ENCODE measurements around the gene IL1RL1. TPM values are rescaled to one million over a fixed set of nuclear protein-coding genes. Genes with fewer than 3 reads are reported as not detected.

Gene IL1RL1
- not detected in 2 replicates for total RNA-seq
- long read RNA-seq: 0 reads

DNA sequence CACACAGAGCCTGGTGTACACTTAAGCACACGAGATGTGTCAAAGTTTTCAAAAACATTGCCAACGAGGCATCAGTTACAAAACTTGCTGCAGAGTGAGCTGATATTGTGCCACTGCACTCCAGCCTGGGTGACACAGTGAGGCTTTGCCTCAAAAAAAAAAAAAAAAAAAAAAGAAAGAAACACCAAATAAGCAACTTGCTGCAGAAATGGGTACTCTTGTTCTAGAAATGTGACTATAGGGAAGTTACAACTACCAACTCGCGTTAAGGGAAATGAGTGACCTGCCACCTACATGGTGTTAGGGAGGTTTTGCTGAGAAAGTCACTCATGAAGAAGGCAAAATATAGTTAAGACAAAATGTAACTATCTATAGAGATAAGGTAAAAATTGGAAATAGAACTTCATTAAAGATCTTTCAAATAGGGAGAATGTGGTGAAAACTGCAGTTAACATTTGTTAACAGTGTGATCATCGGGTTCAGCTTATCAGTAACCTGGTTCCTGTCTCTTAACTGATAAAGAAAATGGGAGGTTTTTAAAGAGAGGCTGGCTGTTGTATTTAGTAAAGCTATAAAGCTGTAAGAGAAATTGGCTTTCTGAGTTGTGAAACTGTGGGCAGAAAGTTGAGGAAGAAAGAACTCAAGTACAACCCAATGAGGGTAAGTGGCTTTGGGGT is at the start of gene IL1RL1:
IL1RL1 (plus strand) TSS at position 600 of the 677 bp plus-strand sequence. CDS start 26,702 bp downstream, outside the sequence.
- Mint-ChIP-seq H3K9me3 (ENCODE audit: low read depth) (no peaks in the 10 kb centered on the region), H3K36me3 (ENCODE audit: insufficient read depth) (no peaks in the 10 kb centered on the region), H3K4me3 (ENCODE audit: low read depth) (no peak within 1 kb of the TSS), H3K4me1 (ENCODE audit: low read depth) (peaks cover 6% of the 10 kb centered on the region), H3K27ac (no peak within 1 kb of the TSS), H3K27me3 (no peaks in the 10 kb centered on the region)
- no peak for DNase-seq (ENCODE audit: low spot score, unreplicated experiment)
- TF ChIP-seq, protein P1, sequence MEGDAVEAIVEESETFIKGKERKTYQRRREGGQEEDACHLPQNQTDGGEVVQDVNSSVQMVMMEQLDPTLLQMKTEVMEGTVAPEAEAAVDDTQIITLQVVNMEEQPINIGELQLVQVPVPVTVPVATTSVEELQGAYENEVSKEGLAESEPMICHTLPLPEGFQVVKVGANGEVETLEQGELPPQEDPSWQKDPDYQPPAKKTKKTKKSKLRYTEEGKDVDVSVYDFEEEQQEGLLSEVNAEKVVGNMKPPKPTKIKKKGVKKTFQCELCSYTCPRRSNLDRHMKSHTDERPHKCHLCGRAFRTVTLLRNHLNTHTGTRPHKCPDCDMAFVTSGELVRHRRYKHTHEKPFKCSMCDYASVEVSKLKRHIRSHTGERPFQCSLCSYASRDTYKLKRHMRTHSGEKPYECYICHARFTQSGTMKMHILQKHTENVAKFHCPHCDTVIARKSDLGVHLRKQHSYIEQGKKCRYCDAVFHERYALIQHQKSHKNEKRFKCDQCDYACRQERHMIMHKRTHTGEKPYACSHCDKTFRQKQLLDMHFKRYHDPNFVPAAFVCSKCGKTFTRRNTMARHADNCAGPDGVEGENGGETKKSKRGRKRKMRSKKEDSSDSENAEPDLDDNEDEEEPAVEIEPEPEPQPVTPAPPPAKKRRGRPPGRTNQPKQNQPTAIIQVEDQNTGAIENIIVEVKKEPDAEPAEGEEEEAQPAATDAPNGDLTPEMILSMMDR (IDR thresholded peaks at IDR 0.05; ENCODE audit: unreplicated experiment): no peak

DNA sequence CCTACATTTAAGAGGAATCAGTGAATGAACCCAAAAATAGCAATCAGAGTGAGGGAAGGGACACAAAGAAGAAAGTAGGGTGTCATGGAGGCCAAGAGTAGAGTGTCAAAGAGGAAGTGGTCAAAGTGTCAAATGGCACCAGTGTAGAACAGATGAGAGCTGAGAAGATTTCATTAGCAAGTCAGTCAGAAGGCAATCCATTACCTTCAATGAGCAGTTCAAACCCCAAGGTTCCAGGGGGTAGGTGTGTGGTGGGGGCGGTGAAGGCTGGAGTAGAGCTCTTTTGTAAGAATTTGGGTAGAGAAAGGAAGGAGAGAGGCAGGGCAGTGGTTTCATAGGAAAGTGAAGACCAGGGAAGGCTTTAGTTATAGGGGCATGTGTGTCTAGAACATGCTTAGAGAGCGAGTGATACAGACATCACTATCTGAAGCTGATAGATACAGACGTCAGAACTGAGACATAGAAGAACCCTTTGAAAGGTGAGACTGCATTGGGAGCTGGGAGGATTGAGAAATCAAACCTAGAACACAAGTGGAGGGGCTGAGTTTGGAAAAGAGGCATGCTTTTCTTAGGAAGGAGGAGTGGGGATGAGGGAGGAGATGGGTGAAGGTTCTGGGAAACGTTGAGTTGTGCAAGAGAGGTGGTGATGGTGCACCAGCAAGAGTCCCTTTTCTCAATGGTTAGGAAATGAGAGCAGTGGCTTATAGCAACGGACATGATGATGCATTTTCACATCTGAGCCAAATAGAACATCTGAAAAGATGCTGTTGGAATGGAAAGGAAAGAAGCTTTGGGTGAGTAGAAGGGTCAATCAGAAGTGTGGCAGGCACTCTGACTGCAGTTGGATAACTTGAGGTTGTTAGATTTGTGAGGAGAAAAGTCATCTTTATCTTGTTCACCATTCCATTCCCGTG is 48.9 kb upstream of the IL1RL1 start:
- Mint-ChIP-seq H3K27me3 (peaks cover 3% of the 10 kb centered on the region), H3K27ac (no peak overlapping the region), H3K4me1 (ENCODE audit: low read depth) (no peaks in the 10 kb centered on the region), H3K4me3 (ENCODE audit: low read depth) (no peak overlapping the region), H3K9me3 (ENCODE audit: low read depth) (no peaks in the 10 kb centered on the region), H3K36me3 (ENCODE audit: insufficient read depth) (no peaks in the 10 kb centered on the region)
- DNase-seq (ENCODE audit: low spot score, unreplicated experiment): no peak
- TF ChIP-seq, protein P1 (IDR thresholded peaks at IDR 0.05; ENCODE audit: unreplicated experiment): no peak

DNA sequence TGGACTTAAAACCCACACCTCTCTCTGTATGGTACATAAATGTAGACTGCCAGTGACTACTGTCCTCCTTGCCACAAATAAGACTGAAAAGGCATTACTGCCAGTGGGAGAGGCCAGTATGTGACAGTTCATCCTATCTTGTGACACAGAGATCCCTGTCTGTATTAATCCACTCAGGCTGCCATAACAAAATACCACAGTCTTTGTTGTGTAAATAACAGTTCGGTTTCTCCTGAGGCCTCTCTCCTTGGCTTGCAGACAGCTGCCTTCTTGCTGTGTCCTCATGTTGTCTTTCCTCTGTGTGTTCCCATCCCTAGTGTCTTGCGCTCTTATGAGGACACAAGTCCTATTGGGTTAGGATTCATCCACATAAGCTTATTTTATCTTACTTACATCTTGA is 46.4 kb upstream of the IL1RL1 start:
- no peak overlapping the region for H3K4me3 Mint-ChIP-seq (ENCODE audit: low read depth)
- no peaks in the 10 kb centered on the region for H3K36me3 Mint-ChIP-seq (ENCODE audit: insufficient read depth)
- H3K9me3 Mint-ChIP-seq (ENCODE audit: low read depth): no peaks in the 10 kb centered on the region
- H3K27me3 Mint-ChIP-seq: no peaks in the 10 kb centered on the region
- no peak overlapping the region for H3K27ac Mint-ChIP-seq
- H3K4me1 Mint-ChIP-seq (ENCODE audit: low read depth): no peaks in the 10 kb centered on the region
- DNase-seq (ENCODE audit: low spot score, unreplicated experiment): no peak
- TF ChIP-seq, protein P1 (IDR thresholded peaks at IDR 0.05; ENCODE audit: unreplicated experiment): no peak

DNA sequence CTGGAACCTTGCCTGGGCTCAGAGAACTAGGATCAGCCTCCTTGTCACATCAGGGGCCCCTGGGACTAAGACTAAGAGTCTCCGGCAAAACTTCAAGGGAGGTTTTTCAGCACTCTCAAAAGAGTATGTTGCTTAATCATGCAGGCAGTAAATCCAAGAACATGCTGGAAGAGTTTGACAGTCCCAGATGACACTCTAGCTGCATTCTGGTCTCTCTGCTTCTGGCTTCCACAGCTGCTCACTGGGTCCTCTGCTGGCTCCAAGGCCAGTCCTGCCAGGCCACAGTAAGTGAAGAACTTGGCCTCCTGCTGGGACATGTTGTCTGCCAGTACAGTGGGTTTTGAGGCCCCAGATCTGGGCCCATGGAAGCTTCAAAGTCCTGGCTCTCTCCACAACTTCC is 45.2 kb upstream of the IL1RL1 start:
- no peaks in the 10 kb centered on the region for H3K36me3 Mint-ChIP-seq (ENCODE audit: insufficient read depth)
- H3K4me3 Mint-ChIP-seq (ENCODE audit: low read depth): no peak overlapping the region
- no peak for DNase-seq (ENCODE audit: low spot score, unreplicated experiment)
- H3K9me3 Mint-ChIP-seq (ENCODE audit: low read depth): no peaks in the 10 kb centered on the region
- TF ChIP-seq, protein P1 (IDR thresholded peaks at IDR 0.05; ENCODE audit: unreplicated experiment): no peak
- no peak overlapping the region for H3K27ac Mint-ChIP-seq
- no peaks in the 10 kb centered on the region for H3K4me1 Mint-ChIP-seq (ENCODE audit: low read depth)
- peaks cover 5% of the 10 kb centered on the region for H3K27me3 Mint-ChIP-seq

DNA sequence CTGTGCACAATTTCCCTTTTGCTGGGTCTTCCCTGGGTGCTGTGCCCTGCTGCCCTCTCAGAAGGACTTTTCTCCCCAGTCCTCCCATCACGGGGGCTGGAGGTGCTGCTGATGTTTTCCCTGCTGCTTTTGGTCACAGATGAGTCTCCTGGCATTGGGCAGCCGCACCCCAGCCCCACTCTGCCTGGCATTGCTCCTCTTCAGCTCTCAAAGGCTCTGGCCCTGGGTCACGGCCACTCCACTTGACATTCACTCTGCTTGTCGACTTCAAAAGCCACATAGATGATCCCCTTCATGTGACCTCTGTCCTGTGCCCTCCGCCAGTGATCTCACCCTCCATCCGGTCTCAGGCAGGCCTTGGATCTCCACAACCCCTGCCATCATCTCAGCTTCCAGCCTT is 43.6 kb upstream of the IL1RL1 start:
- TF ChIP-seq, protein P1 (IDR thresholded peaks at IDR 0.05; ENCODE audit: unreplicated experiment): no peak
- Mint-ChIP-seq H3K4me1 (ENCODE audit: low read depth) (no peaks in the 10 kb centered on the region), H3K4me3 (ENCODE audit: low read depth) (no peak overlapping the region), H3K27me3 (peaks cover 10% of the 10 kb centered on the region), H3K36me3 (ENCODE audit: insufficient read depth) (no peaks in the 10 kb centered on the region), H3K27ac (no peak overlapping the region), H3K9me3 (ENCODE audit: low read depth) (no peaks in the 10 kb centered on the region)
- no peak for DNase-seq (ENCODE audit: low spot score, unreplicated experiment)

Measured in progenitor cell of endocrine pancreas (in vitro differentiated cells).